NCI-H82 treated with DMSO at 0.1 percent for 48 hours (cell line): ENCODE results near the gene MAGI2.
A peak's percentile ranks its signal among the peaks of the same experiment; 100 is the strongest.

ENCODE experiments used
- DNase-seq: peaks from one replicate; lab custom pipeline; 2025; ENCODE audit not compliant: unreplicated experiment; lab: John Stamatoyannopoulos, UW

The MAGI2 gene

GRCh38 chr7:78444267-78444666, 1009.2 kb downstream of the MAGI2 start:
- DNase-seq, result no peak

- DNase-seq, result peak; percentile 22
Measured at GRCh38 chr7:78443811-78444210, 1009.7 kb downstream of the MAGI2 start.

- no peak for DNase-seq
Measured at GRCh38 chr7:78441737-78442136, 1011.7 kb downstream of the MAGI2 start.

GRCh38 chr7:78438433-78438832, 1015.0 kb downstream of the MAGI2 start:
- no peak for DNase-seq

GRCh38 chr7:78437118-78437517, 1016.3 kb downstream of the MAGI2 start:
- no peak for DNase-seq

- no peak for DNase-seq
Measured at GRCh38 chr7:78435355-78435754, 1018.1 kb downstream of the MAGI2 start.

- DNase-seq, result no peak
Measured at GRCh38 chr7:78434281-78434680, 1019.2 kb downstream of the MAGI2 start.

GRCh38 chr7:78433421-78433820, 1020.0 kb downstream of the MAGI2 start:
- no peak for DNase-seq

GRCh38 chr7:78429878-78430277, 1023.6 kb downstream of the MAGI2 start:
- no peak for DNase-seq

- DNase-seq, result no peak
Measured at GRCh38 chr7:78427209-78427608, 1026.3 kb downstream of the MAGI2 start.

GRCh38 chr7:78420001-78420400, 1033.5 kb downstream of the MAGI2 start:
- no peak for DNase-seq

- DNase-seq, result no peak
Measured at GRCh38 chr7:78417180-78417853, 1036.2 kb downstream of the MAGI2 start.

- DNase-seq, result no peak
Measured at GRCh38 chr7:78413568-78413967, 1039.9 kb downstream of the MAGI2 start.

GRCh38 chr7:78412216-78412858, 1041.1 kb downstream of the MAGI2 start:
- DNase-seq, result no peak

GRCh38 chr7:78407031-78407430, 1046.4 kb downstream of the MAGI2 start:
- DNase-seq, result no peak

GRCh38 chr7:78406531-78406930, 1046.9 kb downstream of the MAGI2 start:
- DNase-seq, result no peak

- no peak for DNase-seq
Measured at GRCh38 chr7:78402096-78402495, 1051.4 kb downstream of the MAGI2 start.

GRCh38 chr7:78400038-78400437, 1053.4 kb downstream of the MAGI2 start:
- DNase-seq, result no peak

GRCh38 chr7:78399033-78399769, 1054.3 kb downstream of the MAGI2 start:
- no peak for DNase-seq

GRCh38 chr7:78398576-78398975, 1054.9 kb downstream of the MAGI2 start:
- no peak for DNase-seq

GRCh38 chr7:78398081-78398480, 1055.4 kb downstream of the MAGI2 start:
- no peak for DNase-seq

GRCh38 chr7:78396210-78396609, 1057.3 kb downstream of the MAGI2 start:
- DNase-seq, result no peak
